Measurements from ENCODE around the gene CD302.

DNA sequence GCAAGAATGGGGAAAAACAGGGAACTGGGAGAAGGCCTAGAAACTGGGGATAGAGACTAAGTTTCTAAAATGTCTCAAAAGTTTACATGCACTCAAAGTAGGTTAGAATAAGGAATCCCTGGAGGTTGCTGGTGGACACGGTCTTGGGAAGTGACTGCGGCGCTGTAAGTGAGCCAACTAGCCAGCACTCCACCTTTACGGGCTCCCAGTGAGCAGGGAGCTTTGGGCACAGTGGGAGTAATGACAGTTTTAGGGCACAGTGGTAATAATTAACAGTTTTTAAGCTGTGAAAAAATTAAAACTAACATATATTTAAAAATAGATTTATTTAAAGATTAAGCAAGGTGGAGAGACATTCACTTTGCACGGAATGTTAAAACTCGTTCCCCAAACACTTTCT is 20.9 kb upstream of the CD302 start:
- TF ChIP-seq RAD21 (IDR thresholded peaks at IDR 0.05 in 1 of 2, conservative IDR thresholded peaks at IDR 0.05 in 1 of 2; ENCODE audit: low read depth in 2 of 2, low read length in 2 of 2) (no peak), POLR2AphosphoS5 (IDR thresholded peaks at IDR 0.05; ENCODE audit: low read depth, low read length) (no peak), POLR2A (IDR thresholded peaks at IDR 0.05; ENCODE audit: control extremely low read depth in 1 of 2, low read depth in 2 of 2, low read length in 2 of 2) (no peak), EZH2 (IDR thresholded peaks at IDR 0.05; ENCODE audit: low read depth, low read length, severe bottlenecking) (no peak), TAF1 (IDR thresholded peaks at IDR 0.05; ENCODE audit: low read depth, low read length) (no peak), RFX5 (IDR thresholded peaks at IDR 0.05; ENCODE audit: borderline replicate concordance, low read depth, low read length) (no peak), POU5F1 (IDR thresholded peaks at IDR 0.05; ENCODE audit: low read depth, low read length) (no peak), SP1 (IDR thresholded peaks at IDR 0.05; ENCODE audit: low read depth, low read length) (no peak), TAF7 (optimal IDR thresholded peaks at IDR 0.05; ENCODE audit: borderline replicate concordance, low read depth, low read length) (no peak)
- TF ChIP-seq, protein P1, sequence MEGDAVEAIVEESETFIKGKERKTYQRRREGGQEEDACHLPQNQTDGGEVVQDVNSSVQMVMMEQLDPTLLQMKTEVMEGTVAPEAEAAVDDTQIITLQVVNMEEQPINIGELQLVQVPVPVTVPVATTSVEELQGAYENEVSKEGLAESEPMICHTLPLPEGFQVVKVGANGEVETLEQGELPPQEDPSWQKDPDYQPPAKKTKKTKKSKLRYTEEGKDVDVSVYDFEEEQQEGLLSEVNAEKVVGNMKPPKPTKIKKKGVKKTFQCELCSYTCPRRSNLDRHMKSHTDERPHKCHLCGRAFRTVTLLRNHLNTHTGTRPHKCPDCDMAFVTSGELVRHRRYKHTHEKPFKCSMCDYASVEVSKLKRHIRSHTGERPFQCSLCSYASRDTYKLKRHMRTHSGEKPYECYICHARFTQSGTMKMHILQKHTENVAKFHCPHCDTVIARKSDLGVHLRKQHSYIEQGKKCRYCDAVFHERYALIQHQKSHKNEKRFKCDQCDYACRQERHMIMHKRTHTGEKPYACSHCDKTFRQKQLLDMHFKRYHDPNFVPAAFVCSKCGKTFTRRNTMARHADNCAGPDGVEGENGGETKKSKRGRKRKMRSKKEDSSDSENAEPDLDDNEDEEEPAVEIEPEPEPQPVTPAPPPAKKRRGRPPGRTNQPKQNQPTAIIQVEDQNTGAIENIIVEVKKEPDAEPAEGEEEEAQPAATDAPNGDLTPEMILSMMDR (IDR thresholded peaks at IDR 0.05; ENCODE audit: control extremely low read depth in 1 of 3, insufficient read depth in 1 of 3, low read depth in 1 of 3, low read length in 3 of 3) = no peak
- TF ChIP-seq, protein P2, sequence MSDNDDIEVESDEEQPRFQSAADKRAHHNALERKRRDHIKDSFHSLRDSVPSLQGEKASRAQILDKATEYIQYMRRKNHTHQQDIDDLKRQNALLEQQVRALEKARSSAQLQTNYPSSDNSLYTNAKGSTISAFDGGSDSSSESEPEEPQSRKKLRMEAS (IDR thresholded peaks at IDR 0.05) = no peak
